Lower leg skin (tissue), 4 donors: ENCODE results near the gene ACTN4. TPM values are rescaled to one million over a fixed set of nuclear protein-coding genes. Genes with fewer than 3 reads are reported as not detected.

Source experiments
- DNase-seq, 2 donors: peaks; one replicate each; pipeline ENCODE4 v3.0.0-alpha.2; 2019; ENCODE audit warnings: low spot score in 2 of 2
- H3K4me3 ChIP-seq: fragments of 200-600 bp; sonication (generic); 2 replicates; pipeline ENCODE4 v1.5.1; 2017; ENCODE audit warnings: mild to moderate bottlenecking, low read depth; ENCODE audit not compliant: poor library complexity, severe bottlenecking
- CTCF ChIP-seq, 3 donors: fragments of 450-650 bp; IDR thresholded peaks; one replicate each; pipeline ENCODE4 v1.5.1; 2016; ENCODE audit warnings: antibody characterized with exemption in 3 of 3, mild to moderate bottlenecking in 3 of 3, moderate library complexity in 2 of 3
- POLR2A ChIP-seq, 2 donors: fragments of 450-650 bp; IDR thresholded peaks; one replicate each; pipeline ENCODE4 v1.6.1; 2016 to 2017; ENCODE audit warnings: antibody characterized with exemption in 2 of 2, mild to moderate bottlenecking in 1 of 2, moderate library complexity in 1 of 2
- WGBS, 2 donors: methylation state at CpG; one replicate each; pipeline ENCODE4 v1.1.5; 2018; 5-methylcytosine and 5-hydroxymethylcytosine counted together
- intact Hi-C: fragments of 100-400 bp; cut with DNase I; formaldehyde crosslinking; loops from one replicate; pipeline ENCODE4 v1.15.0; 2023; ENCODE audit warnings: low total_unique reads
- total RNA-seq, 4 donors: library from RNA; depleted of rRNA; stranded (reverse); fragments of >200 nt; gene quantifications; one replicate each; pipeline ENCODE4 v1.1.0, GENCODE V29; 2016

Gene ACTN4
- total RNA-seq, 4 donors from 2014 or later = 411 to 572 (median 469) TPM

DNA sequence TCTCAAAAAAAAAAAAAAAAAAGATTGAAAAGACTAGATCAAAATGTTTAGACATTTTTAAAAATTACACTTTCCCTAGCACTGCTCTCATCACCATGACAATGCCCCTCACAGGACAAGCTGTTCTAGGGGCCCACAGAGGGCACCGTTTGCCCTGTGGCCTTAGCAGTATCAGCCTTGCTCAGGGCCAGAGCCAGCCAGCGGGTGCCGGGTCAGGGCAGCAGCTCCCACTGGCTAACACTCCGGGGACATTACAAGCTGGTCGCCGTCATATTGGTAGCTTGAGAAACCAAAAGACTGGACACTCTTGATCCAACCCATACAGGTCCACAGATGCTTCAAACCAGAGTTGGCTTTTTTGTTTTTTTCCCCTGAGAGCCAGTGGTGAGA is 78.8 kb downstream of the ACTN4 start:
- TF ChIP-seq POLR2A (IDR thresholded peaks at IDR 0.05) (no peak), CTCF (IDR thresholded peaks at IDR 0.05) (no peak)
- intact Hi-C loops = loop anchor here (10.0 kb wide), 1 partner anchor 199 kb away; no protein-coding TSS in a partner anchor
- WGBS, 2 donors = 83 to 85% methylated on average over 6 of the region's 6 CpGs
- no peak for DNase-seq
- no peak overlapping the region for H3K4me3 ChIP-seq

- DNase-seq = no peak
- TF ChIP-seq POLR2A (IDR thresholded peaks at IDR 0.05) (no peak), CTCF (IDR thresholded peaks at IDR 0.05) (no peak)
- intact Hi-C loops = loop anchor here (10.0 kb wide), 1 partner anchor 198 kb away; no protein-coding TSS in a partner anchor
- no peak overlapping the region for H3K4me3 ChIP-seq
- WGBS, 2 donors = 70 to 78% methylated on average over 22 to 28 of the region's 30 CpGs
Observed at GRCh38 chr19:38726761-38727301, 79.4 kb downstream of the ACTN4 start.

GRCh38 chr19:38727306-38727867 is 79.9 kb downstream of the ACTN4 start:
- H3K4me3 ChIP-seq = no peak overlapping the region
- no peak for TF ChIP-seq CTCF (IDR thresholded peaks at IDR 0.05)
- TF ChIP-seq POLR2A (IDR thresholded peaks at IDR 0.05) = no peak
- no peak for DNase-seq
- 92 to 93% methylated on average over 15 of the region's 17 CpGs for WGBS, 2 donors
- intact Hi-C loops = loop anchor here (10.0 kb wide), 1 partner anchor 197 kb away; no protein-coding TSS in a partner anchor

GRCh38 chr19:38727868-38728660 is 80.6 kb downstream of the ACTN4 start:
- intact Hi-C loops = loop anchor here (10.0 kb wide), 1 partner anchor 197 kb away; no protein-coding TSS in a partner anchor
- no peak overlapping the region for H3K4me3 ChIP-seq
- peak in 1 of 2 donors; percentile 14 for DNase-seq

More at GRCh38 chr19:38727868-38728660, 80.6 kb downstream of the ACTN4 start:
- TF ChIP-seq CTCF (IDR thresholded peaks at IDR 0.05) (no peak), POLR2A (IDR thresholded peaks at IDR 0.05) (no peak)
- 78 to 79% methylated on average over 33 of the region's 33 CpGs for WGBS, 2 donors
